Activated naive CD4-positive, alpha-beta T cell (primary cell): ENCODE measurements around the gene DAZL.
A peak's percentile ranks its signal among the peaks of the same experiment; 100 is the strongest.

Experiments used
- DNase-seq, 4 experiments: peaks; one replicate each; lab custom pipeline; 2025; lab: John Stamatoyannopoulos, UW

DAZL gene

DNA sequence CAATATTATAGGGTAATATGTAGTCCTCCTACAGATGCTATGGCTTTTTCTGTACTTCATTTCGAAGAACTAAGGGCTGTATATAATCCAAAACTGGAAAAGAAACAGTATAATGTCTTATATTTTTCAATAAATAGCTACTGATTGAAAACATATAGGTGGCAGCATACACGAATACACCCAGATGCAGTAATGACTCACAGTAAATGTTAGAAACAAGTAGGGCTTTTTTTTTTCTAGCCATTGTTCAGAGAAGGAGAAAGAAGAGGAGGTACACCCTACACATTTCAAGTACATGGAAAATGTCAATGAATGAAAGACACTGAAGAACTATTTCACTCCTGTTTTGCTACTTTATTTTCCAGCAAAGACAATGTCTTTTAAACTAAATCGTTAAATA, 9.4 kb downstream of the DAZL start:
- DNase-seq = no peak

DNA sequence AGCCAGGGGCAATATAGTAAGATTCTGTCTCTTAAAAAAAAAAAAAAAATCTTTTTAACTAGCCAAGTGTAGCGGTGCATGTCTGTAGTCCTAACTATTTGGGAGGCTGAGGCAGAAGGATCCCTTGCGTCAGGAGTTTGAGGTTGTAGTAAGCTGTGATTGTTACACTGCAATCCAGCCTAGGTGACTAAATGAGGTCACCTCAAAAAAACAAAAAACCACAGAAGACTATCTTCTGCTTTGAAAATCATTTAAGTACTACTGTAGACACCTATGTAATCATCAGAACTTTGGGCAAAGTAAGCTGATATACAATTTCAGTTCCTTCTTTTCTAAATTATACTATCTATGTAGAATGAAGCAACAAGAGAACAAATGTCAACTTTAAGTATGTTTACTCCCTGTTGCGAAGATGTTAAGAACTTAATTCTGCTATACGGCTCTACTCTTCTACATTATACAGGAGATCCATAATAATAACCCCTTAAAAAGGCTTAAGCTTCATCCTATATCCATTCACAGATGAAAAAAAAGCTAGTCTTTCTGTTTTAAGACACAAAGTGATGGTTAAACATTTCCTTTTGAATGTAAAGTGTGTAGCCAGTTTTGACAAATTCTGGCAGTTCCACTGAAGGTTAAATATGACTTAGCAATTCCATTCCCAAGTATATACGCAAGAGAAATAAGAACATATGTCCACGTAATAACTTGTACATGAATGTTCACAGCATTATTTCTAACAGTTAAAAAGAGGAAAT, 15.2 kb downstream of the DAZL start:
- no peak for DNase-seq

DNA sequence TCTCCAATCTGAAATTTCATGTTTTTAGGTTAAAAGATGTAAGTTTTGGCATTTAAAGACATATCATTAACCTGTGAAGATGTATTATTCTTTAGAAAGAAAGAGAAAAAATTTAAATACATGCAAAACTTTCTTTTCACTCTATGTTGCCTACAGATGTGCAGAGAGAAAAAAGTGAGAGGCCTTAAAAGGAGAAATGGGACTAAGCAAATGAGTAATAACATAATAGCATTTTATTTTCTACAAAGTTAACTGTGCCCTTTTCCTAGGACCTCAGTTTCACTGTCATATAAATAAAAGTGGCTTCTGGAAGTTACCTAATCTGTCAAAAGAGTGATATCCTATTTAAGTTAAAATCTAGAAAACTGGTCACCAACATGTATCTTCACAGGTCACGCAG, 16.1 kb downstream of the DAZL start:
- DNase-seq = no peak

DNA sequence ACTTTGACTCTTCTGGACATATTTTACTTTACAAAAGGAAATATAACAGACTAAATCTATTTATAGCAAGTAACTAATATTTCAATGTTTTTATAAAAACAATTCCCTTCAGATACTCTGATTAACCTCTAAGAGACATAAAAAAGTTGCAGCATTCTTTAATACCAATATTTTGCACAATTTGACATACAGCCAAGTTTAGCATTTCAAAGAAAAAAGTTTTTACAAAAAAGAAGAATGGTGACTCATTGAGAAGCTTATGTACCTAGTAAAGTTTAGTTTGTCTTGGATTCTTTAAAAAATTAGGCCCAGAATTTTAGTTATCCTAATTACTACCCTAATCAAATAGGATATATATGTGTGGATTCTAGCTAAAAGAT, 17.6 kb downstream of the DAZL start:
- DNase-seq = no peak

DNA sequence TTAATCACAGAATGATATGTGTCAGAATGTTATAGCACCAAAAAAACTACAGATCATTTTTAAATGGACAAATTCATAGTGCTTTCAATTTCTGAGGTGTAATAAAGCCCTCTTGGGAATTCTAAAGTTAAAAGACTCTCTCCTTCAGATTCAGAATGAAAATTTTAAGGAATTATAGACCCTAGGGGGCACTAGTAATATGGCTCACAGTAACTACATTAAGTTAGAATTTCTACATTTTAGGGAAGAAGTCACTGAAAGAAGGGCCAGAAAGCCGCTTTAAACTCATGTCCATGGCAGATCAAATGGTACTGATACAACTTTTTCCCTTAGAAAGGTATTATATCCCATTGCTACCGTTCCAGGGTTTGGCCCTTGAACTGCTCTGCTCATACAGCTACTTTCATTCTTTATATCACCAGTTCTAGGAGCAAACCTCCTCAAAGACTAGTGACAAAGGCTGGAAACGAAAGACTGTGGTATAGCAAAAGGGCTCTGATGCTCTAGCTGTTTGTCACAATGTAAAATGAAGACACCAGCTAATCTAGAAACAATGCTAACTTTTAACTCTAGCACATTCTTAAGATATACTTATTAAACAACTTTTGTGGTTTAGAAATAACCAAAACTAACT, 18.1 kb downstream of the DAZL start:
- DNase-seq = no peak

DNA sequence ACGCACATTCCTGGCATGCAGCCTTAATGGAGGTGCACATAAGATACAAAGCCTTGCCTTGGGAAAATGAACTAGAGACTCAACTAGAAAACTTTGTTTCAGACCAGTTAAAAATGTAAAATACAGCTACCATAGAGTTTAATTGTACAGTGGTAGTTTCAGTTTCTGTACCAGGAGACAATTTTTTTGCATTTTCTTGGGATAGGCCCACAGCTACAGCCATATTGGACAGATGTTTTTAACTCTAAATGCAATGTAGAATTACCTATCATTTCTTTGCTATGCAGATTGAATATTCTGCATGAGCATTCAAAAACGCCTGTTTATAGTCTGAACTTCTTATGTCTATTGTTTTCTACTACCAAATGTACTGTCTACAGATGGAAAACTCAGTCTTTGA, 20.3 kb downstream of the DAZL start:
- no peak for DNase-seq

DNA sequence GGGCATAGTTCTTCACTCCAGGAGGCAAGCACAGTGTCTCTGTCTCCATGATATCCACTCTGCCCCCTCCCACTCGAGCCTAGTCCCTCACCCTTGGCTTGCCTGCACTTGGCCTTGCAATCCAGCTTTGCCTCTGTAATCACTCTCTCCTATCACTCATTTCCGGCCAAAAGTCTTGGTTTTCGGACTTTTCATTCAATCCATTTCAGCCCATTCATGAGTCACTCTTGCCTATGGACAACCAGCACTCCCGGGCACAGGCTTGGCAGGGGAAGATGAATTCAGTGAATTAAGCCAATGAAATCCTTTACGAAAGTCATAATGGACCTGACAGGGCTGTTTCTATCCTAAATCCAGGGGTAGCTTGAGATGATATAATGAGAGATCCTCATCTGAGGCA, 21.7 kb downstream of the DAZL start:
- DNase-seq = no peak

DNA sequence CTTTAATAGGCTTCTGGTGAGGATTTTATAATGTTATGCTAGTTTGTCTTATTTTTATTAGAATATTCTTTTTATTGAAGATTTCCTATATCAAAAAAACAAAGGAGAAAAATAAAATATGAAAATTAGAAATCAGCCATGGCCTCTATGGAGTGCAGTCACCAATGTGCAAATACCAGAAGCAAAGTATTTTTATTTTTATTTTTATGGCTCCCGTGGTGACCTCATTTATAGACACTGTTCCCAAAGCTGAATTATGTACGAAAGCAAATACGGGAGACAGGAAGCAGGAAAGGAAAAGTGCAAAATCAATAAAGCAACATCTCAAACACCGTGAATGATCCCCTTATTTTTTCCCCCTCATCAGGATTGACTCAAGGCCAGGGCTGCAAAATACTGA, 35.1 kb downstream of the DAZL start:
- DNase-seq = no peak

DNA sequence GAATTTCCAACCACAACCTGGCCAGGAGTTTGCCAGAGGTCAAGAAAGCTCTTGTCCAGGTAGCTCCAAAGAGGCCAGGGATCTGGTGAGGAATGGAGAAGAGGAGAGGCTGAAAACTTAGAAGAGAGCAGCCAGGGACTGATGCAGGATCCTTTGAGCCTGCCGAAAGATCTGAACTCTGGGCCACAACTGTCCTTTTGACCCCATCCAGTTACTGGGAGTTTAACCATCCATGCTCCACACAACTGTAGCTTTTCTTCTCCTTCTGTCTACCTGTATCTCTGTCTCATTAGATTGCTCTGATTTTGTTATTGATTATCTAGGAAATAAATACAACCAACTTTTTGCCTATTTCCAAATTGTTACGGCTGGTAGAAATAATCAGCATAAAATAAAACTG, 36.7 kb downstream of the DAZL start:
- DNase-seq = no peak

DNA sequence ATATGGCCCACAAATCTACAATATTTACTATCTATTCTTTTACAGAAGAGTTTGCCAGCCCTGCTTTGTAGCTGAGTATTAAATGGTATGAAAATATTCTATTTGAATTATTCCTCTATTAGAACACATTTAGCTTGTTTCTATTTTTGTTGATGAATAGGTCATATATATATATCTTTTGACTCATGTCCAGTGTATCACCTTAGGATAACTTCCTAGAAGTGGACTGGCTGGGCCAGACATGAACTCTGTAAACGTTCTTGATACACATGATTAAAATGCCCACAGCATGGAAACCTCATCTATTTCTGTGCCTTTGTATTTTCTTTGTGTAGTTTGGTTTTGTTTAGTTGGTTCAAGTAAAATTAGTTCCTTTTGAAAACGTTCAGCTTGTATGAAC, 37.1 kb downstream of the DAZL start:
- no peak for DNase-seq

DNA sequence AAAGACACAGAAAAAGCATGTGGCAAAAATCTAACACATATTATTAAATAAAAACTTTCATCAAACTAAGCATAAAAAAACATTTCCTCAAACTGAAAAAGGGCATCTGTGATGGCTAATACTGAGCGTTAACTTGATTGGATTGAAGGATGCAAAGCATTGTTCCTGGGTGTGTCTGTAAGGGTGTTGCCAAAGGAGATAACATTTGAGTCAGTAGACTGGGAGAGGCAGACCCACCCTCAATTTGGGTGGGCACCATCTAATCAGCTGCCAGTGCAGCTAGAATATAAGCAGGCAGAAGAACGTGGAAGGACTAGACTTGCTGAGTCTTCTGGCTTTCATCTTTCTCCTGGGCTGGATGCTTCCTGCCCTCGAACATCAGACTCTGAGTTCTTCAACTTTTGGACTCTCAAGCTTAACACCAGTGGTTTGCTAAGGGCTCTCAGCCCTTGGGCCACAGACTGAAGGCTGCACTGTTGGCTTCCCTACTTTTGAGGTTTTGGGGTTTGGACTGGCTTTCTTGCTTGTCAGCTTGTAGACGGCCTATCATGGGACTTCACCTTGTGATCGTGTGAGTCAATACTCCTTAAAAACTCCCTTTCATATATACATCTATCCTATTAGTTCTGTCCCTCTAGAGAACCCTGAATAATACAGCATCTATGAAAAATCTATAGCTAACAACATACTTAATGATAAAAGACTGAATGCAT, 45.4 kb downstream of the DAZL start:
- DNase-seq = no peak

DNA sequence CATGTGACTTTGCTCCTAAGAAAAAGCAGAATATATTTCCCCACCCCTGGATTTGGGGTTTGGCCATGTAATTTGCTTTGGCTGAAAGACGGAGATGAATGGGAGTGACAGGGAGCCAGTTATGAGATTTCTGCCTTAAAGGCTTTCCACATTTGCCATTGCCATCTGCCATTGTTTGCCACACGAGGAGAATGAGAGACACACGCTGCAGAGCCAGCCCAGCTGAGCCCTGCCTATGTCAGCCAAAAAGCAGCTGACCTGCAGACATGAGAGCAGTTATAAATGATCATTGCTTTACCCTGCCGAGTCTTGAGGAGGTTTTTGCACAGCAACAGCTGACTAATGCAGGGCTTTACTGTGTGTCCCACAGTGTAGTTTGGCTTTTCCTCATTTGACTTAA, 51.1 kb downstream of the DAZL start:
- no peak for DNase-seq

DNA sequence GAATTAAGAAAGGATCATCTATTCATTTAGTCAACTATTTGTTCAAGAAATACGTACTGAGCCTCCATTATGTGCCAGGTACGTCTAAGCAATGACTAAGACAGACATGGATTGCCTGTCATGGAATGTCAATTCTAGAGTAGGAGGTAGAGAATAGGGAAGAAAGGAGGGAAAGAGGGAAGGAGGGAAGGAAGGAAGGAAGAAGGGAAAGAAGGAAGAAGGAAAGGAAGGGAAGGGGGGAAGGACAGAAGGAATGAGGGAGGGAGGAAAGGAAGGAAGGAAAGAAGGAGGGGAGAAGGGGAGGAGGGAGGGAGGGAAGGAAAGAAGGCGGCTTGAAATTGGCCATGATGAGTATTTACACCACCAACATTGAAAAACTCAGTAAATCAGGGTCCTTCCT, 52.5 kb downstream of the DAZL start:
- DNase-seq = no peak

DNA sequence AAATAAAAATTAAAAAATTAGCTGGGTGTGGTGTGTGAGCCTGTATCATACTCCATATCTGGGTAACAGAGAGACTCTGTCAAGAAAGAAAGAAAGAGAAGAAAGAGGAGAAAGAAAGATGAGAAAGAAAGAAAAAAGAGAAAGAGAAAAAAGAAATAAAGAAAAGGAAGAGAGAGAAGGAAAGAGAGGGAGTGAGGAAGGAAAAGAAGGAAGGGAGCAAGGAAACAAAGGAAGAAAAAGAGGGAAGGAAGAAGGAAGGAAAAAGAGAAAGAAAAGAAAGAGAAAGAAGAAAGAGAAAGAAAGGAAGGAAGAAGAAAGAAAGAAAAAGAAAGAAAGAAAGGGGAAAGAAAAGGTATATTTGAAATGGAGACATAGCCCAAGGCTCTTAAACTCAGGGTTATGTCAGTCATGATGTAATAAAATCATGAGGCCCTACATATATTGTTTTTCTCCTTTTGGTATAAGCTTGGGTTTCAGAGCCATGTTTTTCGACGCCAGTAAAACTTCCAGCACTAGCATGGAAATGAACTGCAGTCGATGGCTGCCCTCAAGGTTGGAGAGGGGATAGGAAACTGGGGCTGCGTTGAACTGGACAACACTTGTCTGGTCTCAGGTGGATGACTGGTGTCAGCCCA, 53.8 kb downstream of the DAZL start:
- DNase-seq = no peak

DNA sequence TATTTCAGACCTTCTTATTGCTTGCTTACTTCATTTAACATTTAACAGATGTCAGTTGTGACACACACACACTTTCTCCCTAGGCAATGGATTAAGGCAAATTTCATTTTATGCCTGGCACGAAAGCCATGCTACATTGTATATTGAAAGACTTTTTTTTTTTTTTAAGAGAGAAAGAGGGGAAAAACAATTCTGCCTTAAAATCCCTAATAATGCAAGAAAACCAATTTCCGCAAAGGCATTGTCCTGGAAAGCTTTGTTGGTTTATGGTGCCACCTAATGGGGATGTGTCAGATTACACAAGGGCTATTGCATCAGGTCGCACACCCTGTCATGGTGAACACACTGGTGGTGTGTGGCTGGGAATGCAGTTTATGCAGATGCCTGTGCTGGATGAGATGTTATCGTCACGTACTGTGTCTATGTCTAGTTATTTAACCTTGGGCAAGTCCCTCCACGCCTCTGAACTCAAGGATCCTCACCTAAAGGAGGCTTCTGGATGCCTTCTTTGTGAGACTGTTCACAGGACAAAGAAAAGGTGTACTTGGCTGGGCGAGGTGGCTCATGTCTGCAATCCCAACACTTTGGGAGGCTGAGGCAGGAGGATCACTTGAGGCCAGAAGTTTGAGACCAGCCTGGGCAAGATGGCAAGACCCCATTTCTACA, 54.4 kb downstream of the DAZL start:
- DNase-seq = peak; percentile 11 to 37 (median 14)

DNA sequence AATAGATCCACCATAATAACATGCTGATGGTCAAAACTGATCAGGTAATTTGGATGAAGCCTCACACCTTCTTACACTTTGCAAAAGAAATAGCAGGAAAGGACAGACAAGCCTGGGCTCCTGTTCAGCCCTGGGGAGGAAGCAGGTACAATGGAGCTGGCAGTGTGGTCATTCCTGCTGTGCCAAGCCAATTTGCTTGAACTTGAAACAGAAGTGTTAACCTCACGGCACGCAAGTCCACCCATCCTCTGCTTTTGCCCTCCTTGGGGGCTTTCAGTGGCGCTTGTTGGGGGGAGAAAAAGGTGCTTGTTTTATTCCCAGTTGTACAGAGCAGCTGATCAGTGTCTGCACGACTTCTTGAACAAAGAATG, 54.9 kb downstream of the DAZL start:
- no peak for DNase-seq

DNA sequence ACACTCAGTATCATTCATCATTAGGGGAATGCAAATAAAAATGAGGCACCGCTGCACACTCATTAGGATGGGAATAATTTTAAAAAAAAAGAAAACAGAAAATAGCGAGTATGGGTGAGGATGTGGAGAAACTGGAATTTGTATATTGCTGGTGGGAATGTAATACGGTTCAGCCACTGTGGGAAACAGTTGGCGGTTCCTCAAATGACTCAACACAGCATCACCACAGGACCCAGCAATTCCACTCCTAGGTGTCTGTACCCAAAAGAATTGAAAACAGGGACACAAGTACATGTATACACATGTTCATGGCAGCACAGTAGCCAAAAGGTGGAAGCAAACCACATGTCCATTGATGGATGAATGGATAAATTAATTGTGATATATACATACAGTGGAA, 56.5 kb downstream of the DAZL start:
- no peak for DNase-seq

DNA sequence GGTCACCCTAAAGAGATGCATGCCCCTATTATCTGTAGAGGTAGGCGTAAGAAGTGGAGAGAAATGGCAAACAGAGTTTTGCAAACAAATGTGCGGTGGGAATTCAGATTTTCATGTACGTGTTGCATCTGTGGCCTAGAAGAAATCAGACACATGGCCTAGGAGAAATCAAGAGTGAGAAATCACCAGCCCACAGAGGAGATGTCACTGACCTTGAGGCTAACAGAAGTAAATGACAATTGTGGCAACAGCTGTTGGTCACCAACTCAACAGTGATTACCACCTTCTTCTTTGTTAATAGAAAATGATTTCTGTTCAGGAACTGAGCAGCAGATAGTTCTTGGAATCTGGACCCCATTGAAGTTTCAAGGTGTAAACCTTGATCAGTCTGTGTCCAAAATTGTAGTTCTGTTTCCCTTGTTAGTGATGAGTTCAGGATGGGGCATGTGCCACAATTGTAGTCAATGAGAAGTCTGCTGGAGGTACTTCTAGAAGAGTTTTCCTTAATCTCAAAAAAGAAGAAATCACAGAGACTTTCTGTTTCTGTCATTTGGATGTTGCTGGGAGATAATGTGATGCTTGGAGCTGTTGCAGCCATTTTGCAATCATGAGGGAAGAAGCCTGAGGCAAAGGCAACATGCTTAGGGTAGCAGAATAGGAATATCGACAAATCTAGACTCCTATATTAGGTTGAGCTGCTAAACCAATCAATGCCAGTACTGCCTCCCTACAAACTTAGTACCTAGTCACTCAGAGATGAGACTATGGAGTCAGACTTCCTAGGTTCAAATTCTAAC, 57.5 kb downstream of the DAZL start:
- no peak for DNase-seq

DNA sequence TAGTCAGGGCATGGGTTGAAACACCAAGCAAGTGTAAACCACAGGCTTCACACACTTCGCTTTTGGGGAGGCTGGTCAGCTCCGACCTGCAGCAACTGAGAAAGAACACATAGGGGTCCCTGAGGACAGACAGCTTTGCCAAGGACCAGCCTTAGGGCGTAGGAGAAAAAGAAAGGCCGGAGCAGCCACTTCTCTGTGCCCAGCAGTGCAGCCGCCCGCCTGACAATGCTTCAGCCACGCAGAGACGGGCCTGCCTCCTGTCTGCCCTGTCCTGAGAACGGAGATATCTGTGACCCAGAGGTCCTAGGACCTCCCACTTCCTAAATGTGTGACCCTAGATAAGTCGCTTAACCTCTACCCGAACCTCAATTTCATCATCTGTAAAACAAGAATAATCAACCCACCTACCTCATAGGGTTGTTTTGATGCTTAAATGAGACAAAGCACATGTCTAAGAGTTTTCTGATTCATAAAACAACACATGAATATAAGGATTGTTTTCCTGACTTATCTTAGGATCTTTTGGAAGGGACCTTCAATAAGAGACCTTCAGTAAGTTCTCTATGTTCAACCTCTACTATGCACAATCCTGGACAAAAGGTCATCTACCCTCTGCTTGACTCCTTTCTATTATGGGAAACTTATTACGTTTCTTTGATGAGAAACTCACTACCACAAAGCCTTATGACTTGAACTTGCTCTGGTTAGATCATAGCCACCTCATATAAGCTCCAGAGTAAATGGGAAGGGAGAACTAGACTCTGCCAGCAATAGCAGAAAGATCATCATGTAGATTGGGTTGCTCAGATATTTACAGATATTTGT, 58.8 kb downstream of the DAZL start:
- no peak for DNase-seq

DNA sequence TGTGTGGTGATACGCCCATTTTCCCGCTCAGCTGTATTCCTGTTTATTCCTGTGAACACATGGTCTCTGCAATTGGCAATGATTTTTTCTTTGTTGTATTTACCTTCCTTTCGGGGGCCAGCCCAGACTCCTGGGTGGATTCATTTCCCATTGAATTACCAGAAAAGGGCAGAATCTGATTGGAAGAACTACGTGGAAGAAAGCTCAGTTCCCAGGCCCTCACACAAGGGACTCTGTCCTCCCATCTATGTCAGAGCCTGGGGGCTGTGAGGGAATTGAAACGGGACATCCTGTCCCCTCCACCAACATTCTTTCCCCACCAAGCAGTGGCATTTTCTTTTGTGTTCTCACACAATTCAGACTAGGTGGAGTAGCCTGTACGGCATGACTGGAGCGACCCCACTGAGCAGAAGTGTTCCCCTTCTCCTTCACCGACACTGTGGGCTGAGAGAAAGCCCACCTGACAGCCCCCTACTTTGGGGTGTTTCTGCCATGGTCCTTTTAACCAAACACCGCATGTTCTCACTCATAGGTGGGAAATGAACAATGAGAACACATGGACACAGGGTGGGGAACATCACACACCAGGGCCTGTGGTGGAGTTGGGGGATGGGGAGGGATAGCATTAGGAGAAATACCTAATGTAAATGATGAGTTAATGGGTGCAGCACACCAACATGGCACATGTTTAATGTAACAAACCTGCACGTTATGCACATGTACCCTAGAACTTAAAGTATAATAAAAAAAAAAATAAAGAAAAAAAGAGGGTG, 59.6 kb downstream of the DAZL start:
- DNase-seq = no peak
